Stimulated activated memory B cell treated with anti-CD40 and anti-IgM and Interleukin-4, amounts not matched to agents 10 μg/mL and 1 μg/mL and 100 μg/mL, for 72 hours (primary cell): ENCODE results near the gene RCBTB2.
"Not testable (repeated sequence)": the region's sequence is repeated elsewhere in the genome, so short reads cannot be mapped to it uniquely, and the experiment has no call there.

Source experiments
- ATAC-seq: fragments of 150-1000 bp; cut with Tn5 transposase; 2 replicates; pipeline ENCODE4 v1.10.0; 2021
- H3K27ac Mint-ChIP-seq: one replicate; pipeline ENCODE4 v1.8.0; 2022; ENCODE audit warnings: mild to moderate bottlenecking, mixed read lengths
- H3K27me3 Mint-ChIP-seq: one replicate; pipeline ENCODE4 v1.8.0; 2022; ENCODE audit warnings: mixed read lengths
- H3K36me3 Mint-ChIP-seq: one replicate; pipeline ENCODE4 v1.8.0; 2022; ENCODE audit warnings: mixed read lengths
- H3K4me1 Mint-ChIP-seq: one replicate; pipeline ENCODE4 v1.8.0; 2022; ENCODE audit warnings: mixed read lengths
- H3K4me3 Mint-ChIP-seq: one replicate; pipeline ENCODE4 v1.8.0; 2022; ENCODE audit warnings: mild to moderate bottlenecking, moderate library complexity, mixed read lengths
- H3K9me3 Mint-ChIP-seq: one replicate; pipeline ENCODE4 v1.8.0; 2022; ENCODE audit warnings: mixed read lengths

Gene RCBTB2

DNA sequence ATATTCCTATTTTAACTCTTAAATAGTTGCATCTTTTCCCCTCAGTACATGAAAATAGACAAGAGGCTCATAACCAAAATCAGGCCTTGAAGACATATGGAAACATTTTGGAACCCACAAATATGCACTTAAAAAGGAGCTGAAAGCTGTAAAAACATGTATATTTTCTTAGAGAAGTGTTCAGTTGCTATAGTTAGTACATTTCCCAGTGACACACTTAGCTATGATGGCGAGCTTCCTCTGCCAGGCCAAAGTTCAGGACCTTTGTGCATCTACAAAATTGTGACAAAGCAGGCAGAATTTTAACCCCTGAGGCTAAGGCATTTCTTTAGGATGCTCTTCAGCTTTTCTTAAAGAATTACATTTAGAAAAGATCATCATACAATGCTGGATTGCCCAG, 54.5 kb downstream of the RCBTB2 start:
- Mint-ChIP-seq H3K36me3 (peaks cover 76% of the 10 kb centered on the region), H3K27ac (no peak overlapping the region), H3K9me3 (no peaks in the 10 kb centered on the region), H3K4me3 (no peak overlapping the region), H3K27me3 (no peaks in the 10 kb centered on the region), H3K4me1 (peaks cover 15% of the 10 kb centered on the region)
- ATAC-seq, result no peak

GRCh38 chr13:48477191-48477855, 55.6 kb downstream of the RCBTB2 start:
- H3K9me3 Mint-ChIP-seq, result no peaks in the 10 kb centered on the region
- H3K4me1 Mint-ChIP-seq, result peaks cover 15% of the 10 kb centered on the region
- peaks cover 66% of the 10 kb centered on the region for H3K36me3 Mint-ChIP-seq
- ATAC-seq, result peak; percentile 67
- peak overlapping the region; percentile 30 for H3K27ac Mint-ChIP-seq
- H3K27me3 Mint-ChIP-seq, result no peaks in the 10 kb centered on the region
- no peak overlapping the region for H3K4me3 Mint-ChIP-seq

DNA sequence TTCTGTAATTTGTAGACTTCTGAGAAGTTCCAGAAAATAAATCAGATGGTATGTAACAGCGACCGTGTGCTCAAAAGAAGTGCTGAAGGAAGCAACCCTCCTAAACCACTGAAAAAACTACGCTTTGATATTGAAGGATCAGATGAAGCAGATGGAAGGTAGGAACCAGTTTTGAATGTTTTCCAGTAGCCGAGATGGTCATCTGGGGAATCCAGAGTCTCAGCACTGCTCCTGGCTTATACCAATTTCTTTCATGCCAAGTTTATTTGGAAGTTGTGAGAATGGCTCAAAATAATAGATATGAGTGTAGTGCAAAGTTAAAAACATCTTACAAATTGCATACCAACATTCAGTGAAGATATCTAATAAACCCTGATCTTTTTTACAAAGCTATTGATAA, 56.2 kb downstream of the RCBTB2 start:
- ATAC-seq, result no peak
- Mint-ChIP-seq H3K27ac (no peak overlapping the region), H3K36me3 (peaks cover 60% of the 10 kb centered on the region)

GRCh38 chr13:48476215-48476614, 56.7 kb downstream of the RCBTB2 start:
- no peaks in the 10 kb centered on the region for H3K9me3 Mint-ChIP-seq
- no peak overlapping the region for H3K27ac Mint-ChIP-seq
- no peak for ATAC-seq
- H3K27me3 Mint-ChIP-seq, result no peaks in the 10 kb centered on the region
- no peak overlapping the region for H3K4me3 Mint-ChIP-seq
- peaks cover 15% of the 10 kb centered on the region for H3K4me1 Mint-ChIP-seq
- peaks cover 59% of the 10 kb centered on the region for H3K36me3 Mint-ChIP-seq

More for the DNA sequence above, 56.2 kb downstream of the RCBTB2 start:
- Mint-ChIP-seq H3K4me3 (no peak overlapping the region), H3K4me1 (peaks cover 15% of the 10 kb centered on the region), H3K9me3 (no peaks in the 10 kb centered on the region), H3K27me3 (no peaks in the 10 kb centered on the region)

GRCh38 chr13:48475230-48475629, 57.6 kb downstream of the RCBTB2 start:
- H3K4me1 Mint-ChIP-seq, result peaks cover 15% of the 10 kb centered on the region
- no peak overlapping the region for H3K4me3 Mint-ChIP-seq
- no peak overlapping the region for H3K27ac Mint-ChIP-seq
- H3K36me3 Mint-ChIP-seq, result peaks cover 53% of the 10 kb centered on the region
- no peak for ATAC-seq
- H3K27me3 Mint-ChIP-seq, result no peaks in the 10 kb centered on the region
- no peaks in the 10 kb centered on the region for H3K9me3 Mint-ChIP-seq

DNA sequence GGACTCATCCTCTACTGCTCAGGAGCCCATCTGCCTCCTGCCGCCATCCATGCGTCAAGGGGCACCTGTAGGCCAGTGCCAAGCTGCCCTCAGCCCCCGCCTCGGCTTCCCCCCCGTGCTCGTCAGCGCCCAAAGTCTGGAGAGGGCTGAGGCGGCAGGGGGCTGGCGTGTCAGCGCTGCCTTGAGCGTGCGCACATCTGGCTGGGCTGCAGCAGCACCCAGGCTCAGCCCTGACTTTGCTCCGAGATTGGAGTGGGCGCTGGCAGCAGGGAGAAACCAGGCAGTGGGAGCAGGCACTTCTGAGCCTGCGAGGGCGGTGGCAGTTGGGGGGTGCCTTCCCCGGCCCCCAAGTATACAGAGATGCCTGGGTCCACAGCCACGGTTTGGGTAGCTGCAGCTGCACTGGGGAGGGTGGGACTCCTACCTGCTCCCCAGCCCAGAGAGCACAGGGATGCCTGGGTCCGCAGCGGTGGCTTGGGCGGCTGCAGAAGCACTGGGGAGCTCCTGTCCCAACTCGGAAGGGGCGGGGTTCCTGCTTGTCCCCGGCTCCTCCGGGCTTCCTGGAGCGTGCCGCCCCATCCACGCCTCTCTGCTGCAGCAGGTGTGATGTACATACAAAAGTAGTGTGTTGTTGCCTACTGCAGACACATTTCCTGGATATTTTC, 75.2 kb downstream of the RCBTB2 start:
- no peak overlapping the region for H3K27ac Mint-ChIP-seq
- peaks cover 5% of the 10 kb centered on the region for H3K9me3 Mint-ChIP-seq
- H3K4me3 Mint-ChIP-seq, result no peak overlapping the region
- no peak for ATAC-seq
- H3K4me1 Mint-ChIP-seq, result no peaks in the 10 kb centered on the region
- H3K27me3 Mint-ChIP-seq, result no peaks in the 10 kb centered on the region
- H3K36me3 Mint-ChIP-seq, result peaks cover 84% of the 10 kb centered on the region

- Mint-ChIP-seq H3K27ac (no peak overlapping the region), H3K27me3 (no peaks in the 10 kb centered on the region), H3K4me1 (peaks cover 6% of the 10 kb centered on the region), H3K4me3 (no peak overlapping the region), H3K9me3 (peaks cover 5% of the 10 kb centered on the region), H3K36me3 (peaks cover 89% of the 10 kb centered on the region)
- ATAC-seq, result no peak
These were observed 76.3 kb downstream of the RCBTB2 start for GRCh38 chr13:48456546-48456945.

DNA sequence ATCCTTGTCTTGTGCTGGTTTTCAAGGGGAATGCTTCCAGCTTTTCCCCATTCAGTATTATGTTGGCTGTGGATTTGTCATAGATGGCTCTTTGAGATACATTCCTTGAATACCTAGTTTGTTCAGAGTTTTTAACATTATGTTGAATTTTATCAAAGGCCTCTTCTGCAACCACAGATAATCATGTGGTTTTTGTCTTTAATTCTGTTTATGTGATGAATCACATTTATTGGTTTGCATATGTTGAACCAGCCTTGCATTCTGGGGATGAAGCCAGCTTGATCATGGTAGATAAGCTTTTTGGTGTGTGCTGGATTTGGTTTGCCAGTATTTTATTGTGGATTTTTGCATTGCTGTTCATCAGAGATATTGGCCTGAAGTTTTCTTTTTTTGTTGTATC, 81.7 kb downstream of the RCBTB2 start:
- Mint-ChIP-seq H3K9me3 (peaks cover 16% of the 10 kb centered on the region), H3K36me3 (peaks cover 75% of the 10 kb centered on the region)
- not testable (repeated sequence) for H3K27me3 Mint-ChIP-seq, H3K4me3 Mint-ChIP-seq, ATAC-seq, H3K27ac Mint-ChIP-seq, H3K4me1 Mint-ChIP-seq

DNA sequence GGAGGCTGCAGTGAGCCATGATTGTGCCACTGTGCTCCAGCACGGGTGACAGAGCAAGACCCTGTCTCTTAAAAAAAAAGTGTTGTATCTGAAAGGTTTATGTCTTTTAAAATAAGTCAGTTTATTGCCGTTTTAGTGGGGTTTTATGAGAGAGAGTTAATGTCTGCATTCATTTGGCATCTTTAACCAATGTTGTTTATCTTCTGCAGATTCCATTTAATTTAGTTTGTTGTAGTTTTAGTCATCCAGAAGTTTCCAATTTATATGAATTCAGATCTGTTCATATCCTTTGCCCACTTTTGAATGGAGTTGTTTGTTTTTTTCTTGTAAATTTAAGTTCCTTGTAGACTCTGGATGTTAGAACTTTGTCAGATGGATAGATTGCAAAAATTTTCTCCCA, 83.2 kb downstream of the RCBTB2 start:
- Mint-ChIP-seq H3K27ac (no peak overlapping the region), H3K4me1 (peaks cover 8% of the 10 kb centered on the region), H3K27me3 (no peaks in the 10 kb centered on the region), H3K36me3 (peaks cover 66% of the 10 kb centered on the region), H3K4me3 (no peak overlapping the region), H3K9me3 (peaks cover 16% of the 10 kb centered on the region)
- ATAC-seq, result no peak

DNA sequence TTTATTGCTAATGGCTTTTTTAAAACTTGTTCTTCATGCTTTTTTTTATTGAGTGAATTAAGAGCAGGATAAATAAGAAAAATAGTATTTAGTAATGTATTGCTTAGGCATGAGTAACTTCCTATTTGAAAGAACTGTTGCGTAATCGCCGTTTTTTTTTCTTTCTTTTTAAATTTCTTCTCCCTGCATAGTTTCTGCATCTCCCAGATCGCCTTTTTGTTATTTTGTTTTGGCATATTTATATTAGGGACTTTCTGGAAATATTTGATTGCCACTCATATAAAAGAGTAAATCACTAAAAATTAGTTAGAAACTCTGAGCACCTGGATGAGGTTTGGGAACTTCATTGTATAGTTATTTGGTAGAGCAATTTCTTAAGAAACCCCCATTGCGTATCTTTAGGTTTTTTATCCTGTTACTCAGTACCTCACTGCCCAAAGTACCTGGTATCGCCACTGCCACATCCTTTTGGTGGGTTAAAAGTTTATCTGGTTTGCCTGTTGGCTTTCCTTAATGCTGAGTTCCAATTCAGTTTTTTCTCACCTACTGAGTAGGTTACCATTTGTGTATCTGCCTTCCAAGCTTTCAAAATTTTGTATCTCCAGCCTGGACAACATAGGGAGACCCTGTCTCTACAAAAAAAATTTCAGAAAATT, 83.8 kb downstream of the RCBTB2 start:
- peaks cover 16% of the 10 kb centered on the region for H3K9me3 Mint-ChIP-seq
- H3K27me3 Mint-ChIP-seq, result no peaks in the 10 kb centered on the region
- no peak for ATAC-seq
- peaks cover 8% of the 10 kb centered on the region for H3K4me1 Mint-ChIP-seq
- no peak overlapping the region for H3K27ac Mint-ChIP-seq
- no peak overlapping the region for H3K4me3 Mint-ChIP-seq
- H3K36me3 Mint-ChIP-seq, result peaks cover 60% of the 10 kb centered on the region

DNA sequence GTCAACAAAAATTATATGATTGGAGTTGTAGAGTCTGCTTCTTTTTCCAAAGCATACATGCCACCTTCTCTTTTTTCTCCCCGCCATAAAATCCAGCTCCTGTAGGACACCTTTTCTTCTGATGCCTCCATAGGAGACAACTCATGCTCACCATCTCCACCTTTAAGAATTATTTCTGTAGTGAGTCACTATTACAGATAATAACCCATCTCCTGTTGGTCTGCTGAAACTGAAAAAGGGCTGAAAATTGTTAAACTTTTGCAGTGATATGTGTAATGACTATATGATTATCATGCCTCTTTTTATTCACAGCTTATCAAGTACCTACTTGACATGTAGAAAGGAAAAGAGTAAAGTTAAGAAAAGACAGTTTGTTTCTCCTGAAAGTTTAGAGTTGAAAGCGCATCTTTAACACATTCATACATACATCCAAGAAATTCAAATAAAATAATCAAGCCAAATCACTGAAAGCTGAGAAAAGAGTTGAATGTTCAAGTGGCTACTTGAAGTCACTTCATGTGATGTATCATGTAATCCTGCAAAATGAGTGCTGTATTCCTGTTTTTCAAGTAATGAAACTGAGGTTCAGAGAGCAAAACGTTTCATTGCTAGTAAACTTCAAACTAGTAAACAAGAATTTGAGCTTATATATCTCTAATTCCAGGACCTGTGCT, 84.5 kb downstream of the RCBTB2 start:
- no peak overlapping the region for H3K4me3 Mint-ChIP-seq
- peaks cover 53% of the 10 kb centered on the region for H3K36me3 Mint-ChIP-seq
- H3K27me3 Mint-ChIP-seq, result no peaks in the 10 kb centered on the region
- peaks cover 8% of the 10 kb centered on the region for H3K4me1 Mint-ChIP-seq
- ATAC-seq, result no peak
- no peak overlapping the region for H3K27ac Mint-ChIP-seq
- peaks cover 15% of the 10 kb centered on the region for H3K9me3 Mint-ChIP-seq

DNA sequence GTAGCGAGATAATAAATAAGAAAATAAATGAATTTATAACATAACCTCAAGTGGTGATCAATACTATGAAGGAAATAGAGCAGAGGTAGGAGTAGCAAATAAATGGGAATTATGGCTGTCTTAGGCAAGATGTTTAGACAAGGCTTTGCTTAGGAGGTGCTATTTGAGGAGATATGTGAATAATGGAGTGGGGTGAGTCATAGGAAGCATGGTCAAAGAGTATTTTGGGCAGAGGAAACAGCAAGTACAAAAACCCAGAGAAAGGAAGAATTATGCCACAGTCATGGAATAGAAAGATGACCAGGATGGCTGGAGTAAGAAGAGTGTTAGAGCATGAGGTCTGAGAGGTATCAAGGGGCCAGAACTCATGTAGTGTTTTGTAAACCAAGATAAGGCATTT, 86.4 kb downstream of the RCBTB2 start:
- Mint-ChIP-seq H3K4me1 (peaks cover under 1% of the 10 kb centered on the region), H3K4me3 (no peak overlapping the region), H3K36me3 (peaks cover 34% of the 10 kb centered on the region), H3K9me3 (peaks cover 11% of the 10 kb centered on the region), H3K27me3 (no peaks in the 10 kb centered on the region), H3K27ac (no peak overlapping the region)
- ATAC-seq, result no peak

DNA sequence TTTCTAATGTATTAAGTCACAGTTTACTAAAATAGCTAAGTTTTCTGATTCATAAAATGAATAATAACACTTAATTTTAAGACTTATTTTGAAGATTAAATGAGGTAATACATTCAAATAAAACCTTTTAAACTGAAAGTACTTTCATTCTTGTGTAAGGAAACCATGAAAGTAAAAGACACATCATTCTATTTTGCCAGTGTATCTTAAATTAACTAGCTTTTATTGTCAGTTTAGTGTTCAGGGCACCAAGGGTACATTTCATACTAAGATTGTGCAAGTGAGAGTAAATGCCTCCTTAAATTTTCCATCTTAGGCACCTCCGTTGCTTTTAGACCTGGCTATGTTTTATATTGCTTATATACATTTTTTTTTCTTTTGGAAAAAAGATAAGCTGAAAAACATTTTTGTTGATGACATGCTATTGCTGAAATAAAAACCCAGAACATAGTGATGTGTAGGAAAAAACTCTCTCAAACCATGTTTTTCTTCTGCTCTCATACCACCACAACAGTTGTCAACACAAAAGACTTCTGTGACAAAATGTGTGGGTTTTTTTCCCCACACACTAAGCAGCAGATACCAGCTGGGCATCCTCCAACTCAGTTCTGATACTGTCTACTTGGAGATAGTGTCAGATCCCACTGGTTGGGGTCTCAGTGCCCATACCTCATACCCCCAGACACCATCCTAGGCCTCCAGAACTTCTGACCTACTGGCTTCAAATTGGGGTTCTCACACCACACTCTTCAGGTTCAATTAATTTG, 89.3 kb downstream of the RCBTB2 start:
- H3K4me1 Mint-ChIP-seq, result no peaks in the 10 kb centered on the region
- no peaks in the 10 kb centered on the region for H3K27me3 Mint-ChIP-seq
- no peak overlapping the region for H3K4me3 Mint-ChIP-seq
- peaks cover 7% of the 10 kb centered on the region for H3K36me3 Mint-ChIP-seq
- no peak for ATAC-seq
- H3K27ac Mint-ChIP-seq, result no peak overlapping the region
- H3K9me3 Mint-ChIP-seq, result peaks cover 2% of the 10 kb centered on the region
